ENCODE results near the gene TMEM135.
"Not testable (repeated sequence)": the region's sequence is repeated elsewhere in the genome, so short reads cannot be mapped to it uniquely, and the experiment has no call there.

The TMEM135 gene

GRCh38 chr11:87187076-87187475 is 149.3 kb downstream of the TMEM135 start:
- Histone ChIP-seq H3K36me3 (ENCODE audit: insufficient read depth, low read length) (no peaks in the 10 kb centered on the region), H3K4me2 (ENCODE audit: low read length) (no peak overlapping the region), H3K27me3 (ENCODE audit: control insufficient read depth, insufficient read depth, low read length) (no peaks in the 10 kb centered on the region), H3K9me3 (replicated peaks; ENCODE audit: low read length) (no peaks in the 10 kb centered on the region), H3K9ac (ENCODE audit: low read depth, low read length) (no peak overlapping the region), H3K4me1 (ENCODE audit: control insufficient read depth, insufficient read depth, low read length) (no peaks in the 10 kb centered on the region), H3K4me3 (ENCODE audit: low read length) (no peak overlapping the region)

GRCh38 chr11:87187930-87188329 is 150.2 kb downstream of the TMEM135 start:
- Histone ChIP-seq H3K4me3 (ENCODE audit: low read length) (no peak overlapping the region), H3K9ac (ENCODE audit: low read depth, low read length) (no peak overlapping the region), H3K4me1 (ENCODE audit: control insufficient read depth, insufficient read depth, low read length) (no peaks in the 10 kb centered on the region), H3K36me3 (ENCODE audit: insufficient read depth, low read length) (no peaks in the 10 kb centered on the region), H3K27me3 (ENCODE audit: control insufficient read depth, insufficient read depth, low read length) (no peaks in the 10 kb centered on the region), H3K9me3 (replicated peaks; ENCODE audit: low read length) (no peaks in the 10 kb centered on the region), H3K4me2 (ENCODE audit: low read length) (no peak overlapping the region)

GRCh38 chr11:87188396-87188795 is 150.7 kb downstream of the TMEM135 start:
- not testable (repeated sequence) for H3K36me3 ChIP-seq (ENCODE audit: insufficient read depth, low read length); H3K9ac ChIP-seq (ENCODE audit: low read depth, low read length); H3K27me3 ChIP-seq (ENCODE audit: control insufficient read depth, insufficient read depth, low read length); H3K4me2 ChIP-seq (ENCODE audit: low read length); H3K4me3 ChIP-seq (ENCODE audit: low read length); H3K9me3 ChIP-seq (replicated peaks; ENCODE audit: low read length); H3K4me1 ChIP-seq (ENCODE audit: control insufficient read depth, insufficient read depth, low read length)

- H3K36me3 ChIP-seq (ENCODE audit: insufficient read depth, low read length); H3K4me3 ChIP-seq (ENCODE audit: low read length); H3K4me2 ChIP-seq (ENCODE audit: low read length); H3K27me3 ChIP-seq (ENCODE audit: control insufficient read depth, insufficient read depth, low read length); H3K9me3 ChIP-seq (replicated peaks; ENCODE audit: low read length); H3K9ac ChIP-seq (ENCODE audit: low read depth, low read length); H3K4me1 ChIP-seq (ENCODE audit: control insufficient read depth, insufficient read depth, low read length): not testable (repeated sequence)
Measured at GRCh38 chr11:87188921-87189320, 151.2 kb downstream of the TMEM135 start.

GRCh38 chr11:87190071-87190470 is 152.3 kb downstream of the TMEM135 start:
- Histone ChIP-seq H3K4me1 (ENCODE audit: control insufficient read depth, insufficient read depth, low read length) (no peaks in the 10 kb centered on the region), H3K9ac (ENCODE audit: low read depth, low read length) (no peak overlapping the region), H3K36me3 (ENCODE audit: insufficient read depth, low read length) (no peaks in the 10 kb centered on the region), H3K4me2 (ENCODE audit: low read length) (no peak overlapping the region), H3K9me3 (replicated peaks; ENCODE audit: low read length) (no peaks in the 10 kb centered on the region), H3K4me3 (ENCODE audit: low read length) (no peak overlapping the region), H3K27me3 (ENCODE audit: control insufficient read depth, insufficient read depth, low read length) (no peaks in the 10 kb centered on the region)

GRCh38 chr11:87193756-87194470 is 156.2 kb downstream of the TMEM135 start:
- Histone ChIP-seq H3K27me3 (ENCODE audit: control insufficient read depth, insufficient read depth, low read length) (no peaks in the 10 kb centered on the region), H3K9me3 (replicated peaks; ENCODE audit: low read length) (no peaks in the 10 kb centered on the region), H3K4me3 (ENCODE audit: low read length) (no peak overlapping the region), H3K36me3 (ENCODE audit: insufficient read depth, low read length) (no peaks in the 10 kb centered on the region), H3K4me2 (ENCODE audit: low read length) (no peak overlapping the region), H3K4me1 (ENCODE audit: control insufficient read depth, insufficient read depth, low read length) (no peaks in the 10 kb centered on the region), H3K9ac (ENCODE audit: low read depth, low read length) (no peak overlapping the region)

GRCh38 chr11:87194985-87195820 is 157.5 kb downstream of the TMEM135 start:
- H3K4me1 ChIP-seq (ENCODE audit: control insufficient read depth, insufficient read depth, low read length): no peaks in the 10 kb centered on the region
- H3K4me2 ChIP-seq (ENCODE audit: low read length): no peak overlapping the region
- H3K9ac ChIP-seq (ENCODE audit: low read depth, low read length): no peak overlapping the region
- H3K4me3 ChIP-seq (ENCODE audit: low read length): no peak overlapping the region
- no peaks in the 10 kb centered on the region for H3K9me3 ChIP-seq (replicated peaks; ENCODE audit: low read length)
- no peaks in the 10 kb centered on the region for H3K27me3 ChIP-seq (ENCODE audit: control insufficient read depth, insufficient read depth, low read length)
- H3K36me3 ChIP-seq (ENCODE audit: insufficient read depth, low read length): no peaks in the 10 kb centered on the region

GRCh38 chr11:87198266-87198881 is 160.6 kb downstream of the TMEM135 start:
- H3K36me3 ChIP-seq (ENCODE audit: insufficient read depth, low read length): no peaks in the 10 kb centered on the region
- no peak overlapping the region for H3K4me2 ChIP-seq (ENCODE audit: low read length)
- no peaks in the 10 kb centered on the region for H3K9me3 ChIP-seq (replicated peaks; ENCODE audit: low read length)
- H3K27me3 ChIP-seq (ENCODE audit: control insufficient read depth, insufficient read depth, low read length): no peaks in the 10 kb centered on the region
- no peaks in the 10 kb centered on the region for H3K4me1 ChIP-seq (ENCODE audit: control insufficient read depth, insufficient read depth, low read length)
- H3K9ac ChIP-seq (ENCODE audit: low read depth, low read length): no peak overlapping the region
- no peak overlapping the region for H3K4me3 ChIP-seq (ENCODE audit: low read length)

GRCh38 chr11:87201376-87201775 is 163.6 kb downstream of the TMEM135 start:
- H3K36me3 ChIP-seq (ENCODE audit: insufficient read depth, low read length): no peaks in the 10 kb centered on the region
- H3K4me2 ChIP-seq (ENCODE audit: low read length): no peak overlapping the region
- H3K4me3 ChIP-seq (ENCODE audit: low read length): no peak overlapping the region
- H3K27me3 ChIP-seq (ENCODE audit: control insufficient read depth, insufficient read depth, low read length): no peaks in the 10 kb centered on the region
- H3K9me3 ChIP-seq (replicated peaks; ENCODE audit: low read length): no peaks in the 10 kb centered on the region
- H3K4me1 ChIP-seq (ENCODE audit: control insufficient read depth, insufficient read depth, low read length): no peaks in the 10 kb centered on the region
- no peak overlapping the region for H3K9ac ChIP-seq (ENCODE audit: low read depth, low read length)

GRCh38 chr11:87203907-87204602 is 166.3 kb downstream of the TMEM135 start:
- H3K9ac ChIP-seq (ENCODE audit: low read depth, low read length): no peak overlapping the region
- H3K36me3 ChIP-seq (ENCODE audit: insufficient read depth, low read length): no peaks in the 10 kb centered on the region
- no peak overlapping the region for H3K4me2 ChIP-seq (ENCODE audit: low read length)
- H3K27me3 ChIP-seq (ENCODE audit: control insufficient read depth, insufficient read depth, low read length): no peaks in the 10 kb centered on the region
- H3K4me3 ChIP-seq (ENCODE audit: low read length): no peak overlapping the region
- no peaks in the 10 kb centered on the region for H3K4me1 ChIP-seq (ENCODE audit: control insufficient read depth, insufficient read depth, low read length)
- H3K9me3 ChIP-seq (replicated peaks; ENCODE audit: low read length): no peaks in the 10 kb centered on the region

GRCh38 chr11:87212891-87213290 is 175.2 kb downstream of the TMEM135 start:
- Histone ChIP-seq H3K4me1 (ENCODE audit: control insufficient read depth, insufficient read depth, low read length) (no peaks in the 10 kb centered on the region), H3K4me3 (ENCODE audit: low read length) (no peak overlapping the region), H3K4me2 (ENCODE audit: low read length) (no peak overlapping the region), H3K27me3 (ENCODE audit: control insufficient read depth, insufficient read depth, low read length) (no peaks in the 10 kb centered on the region), H3K36me3 (ENCODE audit: insufficient read depth, low read length) (no peaks in the 10 kb centered on the region), H3K9ac (ENCODE audit: low read depth, low read length) (no peak overlapping the region), H3K9me3 (replicated peaks; ENCODE audit: low read length) (peaks cover 3% of the 10 kb centered on the region)
